ENCODE measurements around the gene MPHOSPH9.

Gene MPHOSPH9

GRCh38 chr12:123164710-123165261 lies 68.2 kb downstream of the MPHOSPH9 start:
- no peaks in the 10 kb centered on the region for H3K36me3 ChIP-seq (ENCODE audit: insufficient read depth)
- no peak overlapping the region for H3K4me3 ChIP-seq (IDR thresholded peaks at IDR 0.05; ENCODE audit: insufficient read depth, low read depth, low read length)
- no peak overlapping the region for H3K4me2 ChIP-seq
- no peaks in the 10 kb centered on the region for H3K79me2 ChIP-seq (ENCODE audit: insufficient read depth, low read depth)
- H4K20me1 ChIP-seq (ENCODE audit: insufficient read depth) = no peaks in the 10 kb centered on the region
- no peak for TF ChIP-seq CTCF (conservative IDR thresholded peaks at IDR 0.05; ENCODE audit: low read depth, low read length)
- no peak overlapping the region for H3K27ac ChIP-seq
- no peak overlapping the region for H3K9ac ChIP-seq
- no peak overlapping the region for H2AFZ ChIP-seq (ENCODE audit: low read depth)
- H3K4me1 ChIP-seq (ENCODE audit: low read depth, poor library complexity, severe bottlenecking) = no peaks in the 10 kb centered on the region
- no peaks in the 10 kb centered on the region for H3K27me3 ChIP-seq (ENCODE audit: insufficient read depth, low read depth)

- Histone ChIP-seq H2AFZ (ENCODE audit: low read depth) (no peak overlapping the region), H3K79me2 (ENCODE audit: insufficient read depth, low read depth) (no peaks in the 10 kb centered on the region), H3K27ac (no peak overlapping the region), H4K20me1 (ENCODE audit: insufficient read depth) (no peaks in the 10 kb centered on the region), H3K27me3 (ENCODE audit: insufficient read depth, low read depth) (no peaks in the 10 kb centered on the region), H3K4me2 (no peak overlapping the region), H3K36me3 (ENCODE audit: insufficient read depth) (no peaks in the 10 kb centered on the region), H3K9ac (no peak overlapping the region), H3K4me1 (ENCODE audit: low read depth, poor library complexity, severe bottlenecking) (no peaks in the 10 kb centered on the region), H3K4me3 (IDR thresholded peaks at IDR 0.05; ENCODE audit: insufficient read depth, low read depth, low read length) (no peak overlapping the region)
- no peak for TF ChIP-seq CTCF (conservative IDR thresholded peaks at IDR 0.05; ENCODE audit: low read depth, low read length)
These were observed 68.7 kb downstream of the MPHOSPH9 start for GRCh38 chr12:123164222-123164621.

- no peaks in the 10 kb centered on the region for H3K4me1 ChIP-seq (ENCODE audit: low read depth, poor library complexity, severe bottlenecking)
- no peak overlapping the region for H3K4me3 ChIP-seq (IDR thresholded peaks at IDR 0.05; ENCODE audit: insufficient read depth, low read depth, low read length)
- no peak overlapping the region for H3K9ac ChIP-seq
- no peak for TF ChIP-seq CTCF (conservative IDR thresholded peaks at IDR 0.05; ENCODE audit: low read depth, low read length)
- no peaks in the 10 kb centered on the region for H3K36me3 ChIP-seq (ENCODE audit: insufficient read depth)
- no peak overlapping the region for H3K4me2 ChIP-seq
- H2AFZ ChIP-seq (ENCODE audit: low read depth) = no peak overlapping the region
- H3K79me2 ChIP-seq (ENCODE audit: insufficient read depth, low read depth) = no peaks in the 10 kb centered on the region
- no peak overlapping the region for H3K27ac ChIP-seq
- H3K27me3 ChIP-seq (ENCODE audit: insufficient read depth, low read depth) = no peaks in the 10 kb centered on the region
- no peaks in the 10 kb centered on the region for H4K20me1 ChIP-seq (ENCODE audit: insufficient read depth)
These were observed 69.7 kb downstream of the MPHOSPH9 start for GRCh38 chr12:123163227-123163626.

GRCh38 chr12:123160801-123161487 lies 72.0 kb downstream of the MPHOSPH9 start:
- Histone ChIP-seq H3K4me3 (IDR thresholded peaks at IDR 0.05; ENCODE audit: insufficient read depth, low read depth, low read length) (no peak overlapping the region), H4K20me1 (ENCODE audit: insufficient read depth) (no peaks in the 10 kb centered on the region), H2AFZ (ENCODE audit: low read depth) (no peak overlapping the region), H3K79me2 (ENCODE audit: insufficient read depth, low read depth) (no peaks in the 10 kb centered on the region), H3K4me2 (no peak overlapping the region), H3K4me1 (ENCODE audit: low read depth, poor library complexity, severe bottlenecking) (no peaks in the 10 kb centered on the region), H3K36me3 (ENCODE audit: insufficient read depth) (no peaks in the 10 kb centered on the region), H3K27me3 (ENCODE audit: insufficient read depth, low read depth) (no peaks in the 10 kb centered on the region), H3K27ac (no peak overlapping the region), H3K9ac (no peak overlapping the region)
- no peak for TF ChIP-seq CTCF (conservative IDR thresholded peaks at IDR 0.05; ENCODE audit: low read depth, low read length)

All from KMS-11 (cell line).